ENCODE measurements around the gene AUTS2. TPM values are rescaled to one million over a fixed set of nuclear protein-coding genes. Genes with fewer than 3 reads are reported as not detected.

AUTS2 gene
- polyA plus RNA-seq, 1 donor, result 80.7 TPM

DNA sequence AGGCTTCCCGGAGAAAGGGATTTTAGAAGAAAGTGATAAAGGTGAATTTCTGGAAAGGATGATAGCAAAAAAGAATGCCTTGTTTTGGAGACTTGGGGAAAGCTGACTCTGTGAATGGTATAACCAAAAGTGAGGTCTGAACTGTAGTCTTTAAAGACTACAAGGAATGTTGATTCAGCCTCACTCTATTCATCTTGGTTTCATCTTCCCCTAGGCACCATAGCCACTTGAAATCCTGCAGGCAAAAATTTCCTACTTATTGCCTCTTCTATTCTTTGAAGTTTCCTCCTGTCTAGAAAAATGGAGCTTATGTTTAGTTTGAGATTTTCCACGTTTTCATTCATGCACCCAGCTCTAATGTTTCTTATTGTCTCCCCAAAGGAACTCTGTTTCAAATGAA is 518.0 kb downstream of the AUTS2 start:
- no peak for DNase-seq (ENCODE audit: low read depth)

DNA sequence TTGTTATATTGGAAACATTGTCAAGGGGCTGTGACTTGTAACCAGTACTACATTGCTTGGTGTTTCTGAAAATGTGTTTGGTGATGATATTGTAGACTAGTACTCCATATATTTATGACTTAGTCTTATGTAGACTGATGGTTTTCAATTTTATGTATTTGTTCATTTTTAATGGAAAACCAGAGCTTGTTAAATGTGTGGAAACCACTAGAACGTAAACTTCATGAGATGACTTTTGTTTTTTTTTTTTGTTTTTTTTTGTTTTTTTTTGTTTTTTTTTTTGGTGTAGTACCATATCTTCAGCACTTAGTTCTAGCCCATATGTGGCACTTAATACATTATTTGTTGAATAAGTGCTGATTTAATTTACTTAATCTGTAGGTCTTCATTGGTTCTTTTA is 518.6 kb downstream of the AUTS2 start:
- DNase-seq (ENCODE audit: low read depth), result no peak

DNA sequence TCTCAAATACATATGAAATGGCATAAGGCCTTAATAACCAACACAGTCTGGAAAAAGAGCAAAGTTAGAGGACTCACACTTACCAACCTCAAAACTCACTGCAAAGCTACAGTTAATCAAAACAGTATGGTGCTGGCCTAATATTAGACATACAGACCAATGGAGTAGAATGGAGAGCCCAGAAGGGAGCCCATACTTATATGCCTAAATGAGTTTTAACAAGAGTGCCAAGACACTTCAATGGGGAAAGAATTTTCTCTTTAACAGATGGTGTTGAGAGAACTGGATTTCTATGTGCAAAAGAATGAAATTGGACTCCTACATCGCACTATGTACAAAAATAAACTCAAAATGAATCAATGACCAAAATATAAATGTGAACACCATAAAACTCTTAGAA is 522.6 kb downstream of the AUTS2 start:
- no peak for DNase-seq (ENCODE audit: low read depth)

DNA sequence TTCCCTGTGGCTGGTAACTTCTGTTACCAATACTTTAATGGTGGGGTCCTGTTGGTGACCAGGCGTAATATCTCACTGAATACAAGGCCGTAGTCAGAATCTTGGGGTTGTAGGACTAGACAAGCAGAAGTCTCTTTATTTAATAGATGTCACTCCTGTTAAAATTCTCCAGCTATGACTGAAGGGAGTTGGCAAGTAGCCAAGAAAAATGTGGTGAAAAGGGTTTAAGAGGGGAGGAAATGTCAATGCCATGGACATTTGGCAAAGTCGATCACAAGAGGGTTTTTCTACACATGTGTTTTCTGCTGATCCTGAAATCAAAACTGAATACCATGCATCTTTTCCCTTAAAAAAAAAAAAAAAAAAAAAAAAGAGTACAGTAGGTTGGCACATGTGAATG is 533.5 kb downstream of the AUTS2 start:
- no peak for DNase-seq (ENCODE audit: low read depth)

DNA sequence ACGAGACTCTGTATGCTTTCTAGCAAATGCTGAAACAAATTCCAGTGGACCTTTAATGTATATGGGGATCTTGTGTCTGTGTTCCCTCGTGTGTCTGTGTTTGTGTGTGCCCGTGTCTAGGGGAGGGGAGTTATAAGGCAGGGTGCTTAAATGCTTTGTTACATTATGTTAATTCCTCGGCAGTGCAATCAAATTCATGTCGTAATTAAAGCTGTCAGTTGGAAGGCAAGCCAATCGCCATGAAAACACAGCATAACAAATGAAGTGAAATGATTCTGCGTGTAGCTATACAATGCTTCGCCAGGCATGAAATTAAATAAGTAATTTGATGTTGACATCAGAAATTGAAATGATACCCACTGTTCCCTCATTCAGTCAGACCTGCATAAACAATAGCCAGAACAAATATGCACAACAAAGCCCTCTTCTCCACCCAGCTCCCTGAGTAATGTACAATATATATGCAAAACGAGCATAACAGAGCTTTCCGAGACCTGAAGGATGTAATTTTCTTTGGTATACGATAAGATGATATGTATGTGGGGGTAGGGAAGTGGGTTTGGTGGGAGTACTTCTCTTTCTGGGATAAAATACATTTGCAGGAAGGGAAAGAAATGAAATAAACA is 534.1 kb downstream of the AUTS2 start:
- no peak for DNase-seq (ENCODE audit: low read depth)

DNA sequence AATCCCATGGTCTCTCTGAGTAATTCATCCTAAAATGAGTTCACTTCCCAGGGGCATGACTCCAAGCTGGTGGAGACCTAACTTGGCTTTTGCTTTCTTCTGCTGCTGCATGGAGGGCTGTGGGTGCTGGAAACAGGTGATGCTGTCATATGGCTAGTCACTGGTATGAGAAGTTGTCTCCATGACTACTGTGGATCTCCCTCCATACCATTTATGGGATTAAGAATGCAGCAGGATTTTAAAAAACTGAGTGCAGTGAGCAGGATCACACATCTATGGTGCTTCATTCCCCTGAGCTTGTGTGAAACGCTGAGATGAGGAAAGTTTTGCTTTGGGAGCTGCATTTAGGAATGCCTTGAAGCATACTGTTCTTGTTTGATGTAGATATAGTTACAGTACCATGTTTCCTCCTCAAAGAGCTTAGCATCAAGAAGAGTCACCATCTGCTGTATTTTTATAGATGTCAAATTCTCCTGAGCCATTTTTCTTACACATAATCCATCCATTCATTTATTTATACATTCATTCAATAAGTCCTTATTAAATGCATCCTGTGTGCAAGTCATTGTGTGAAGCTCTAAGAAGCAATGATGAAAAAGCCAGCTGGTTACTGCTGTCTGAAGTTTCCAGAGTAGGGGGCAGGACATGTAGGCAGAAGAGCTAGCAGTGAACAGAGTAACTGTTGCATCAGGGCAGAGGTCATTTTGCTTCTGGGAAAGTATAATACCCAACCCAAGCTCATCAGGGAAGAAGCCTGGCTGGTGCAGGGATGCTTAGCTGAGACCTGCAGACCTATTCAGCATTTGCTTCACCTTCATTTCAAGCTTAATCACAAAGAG is 534.8 kb downstream of the AUTS2 start:
- DNase-seq (ENCODE audit: low read depth), result no peak

DNA sequence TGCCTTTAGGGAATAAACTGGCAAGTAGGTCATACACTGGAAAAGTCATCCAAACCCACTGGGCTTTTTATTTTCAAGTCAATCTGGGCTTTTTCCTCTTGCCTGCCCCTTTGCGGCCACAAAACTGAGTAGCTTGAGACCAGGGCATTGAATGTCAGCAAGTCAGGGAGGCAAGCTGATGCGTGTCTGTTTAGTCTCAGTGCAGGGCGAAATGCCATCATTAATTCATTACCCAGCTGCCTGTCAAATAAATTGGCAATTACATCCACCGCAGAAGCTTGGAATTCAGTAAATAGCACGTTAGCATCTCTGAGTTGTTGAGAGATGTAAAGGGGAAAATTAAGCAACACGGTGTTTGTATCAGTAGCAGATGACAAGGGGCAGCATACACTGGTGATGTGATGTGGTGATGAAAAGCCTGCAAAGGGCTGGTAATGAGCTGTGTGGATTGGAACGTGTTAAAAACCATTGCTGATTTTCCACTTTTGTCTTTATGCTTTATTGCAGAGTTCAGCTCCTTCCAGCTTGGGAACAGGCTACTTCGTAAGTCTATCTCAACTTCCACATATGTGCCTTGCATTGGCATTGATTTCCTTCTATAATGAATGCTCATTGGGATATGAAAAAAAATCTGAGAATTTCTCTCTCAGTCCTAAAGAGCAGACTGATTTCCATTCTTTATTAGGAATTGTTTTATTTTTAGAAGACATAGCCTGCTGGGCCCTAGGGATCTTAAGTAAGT is 535.9 kb downstream of the AUTS2 start:
- no peak for DNase-seq (ENCODE audit: low read depth)

DNA sequence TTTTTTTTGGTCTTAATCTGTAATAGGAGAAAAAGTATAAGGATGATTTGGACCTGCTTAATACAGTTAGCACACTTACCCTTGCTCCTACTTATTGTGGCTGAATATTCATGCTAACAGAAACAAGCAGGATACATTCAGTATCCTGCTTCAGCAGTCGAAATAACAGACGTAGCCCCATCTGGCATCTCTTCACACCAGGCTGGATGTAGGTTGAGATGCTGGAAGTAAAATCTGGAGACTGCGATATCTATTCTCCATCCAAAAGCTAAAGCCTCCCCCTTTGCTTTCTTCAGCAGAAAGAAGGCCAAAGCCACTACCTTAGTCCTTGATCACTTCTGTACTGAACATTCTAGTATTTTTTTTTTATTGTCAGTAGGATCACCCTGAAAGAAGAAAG is 537.4 kb downstream of the AUTS2 start:
- no peak for DNase-seq (ENCODE audit: low read depth)

DNA sequence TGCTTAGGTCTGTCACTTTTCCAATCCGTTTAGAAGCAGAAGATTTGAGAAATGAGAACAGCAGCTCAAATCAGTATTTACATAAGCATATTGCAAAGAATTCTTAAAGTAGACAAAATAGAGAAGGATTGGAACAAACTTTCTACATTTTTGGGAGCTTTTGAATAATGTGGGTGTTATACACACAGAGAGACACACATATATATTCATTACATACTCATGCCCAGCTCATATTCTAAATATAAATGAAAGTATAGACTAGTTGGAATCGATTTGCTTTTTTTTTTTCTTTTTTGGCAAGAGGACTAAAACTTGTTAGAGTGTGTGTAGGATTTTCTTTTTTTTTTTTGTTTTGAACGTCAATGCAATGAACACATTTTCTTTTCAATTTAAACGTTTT is 538.9 kb downstream of the AUTS2 start:
- no peak for DNase-seq (ENCODE audit: low read depth)

DNA sequence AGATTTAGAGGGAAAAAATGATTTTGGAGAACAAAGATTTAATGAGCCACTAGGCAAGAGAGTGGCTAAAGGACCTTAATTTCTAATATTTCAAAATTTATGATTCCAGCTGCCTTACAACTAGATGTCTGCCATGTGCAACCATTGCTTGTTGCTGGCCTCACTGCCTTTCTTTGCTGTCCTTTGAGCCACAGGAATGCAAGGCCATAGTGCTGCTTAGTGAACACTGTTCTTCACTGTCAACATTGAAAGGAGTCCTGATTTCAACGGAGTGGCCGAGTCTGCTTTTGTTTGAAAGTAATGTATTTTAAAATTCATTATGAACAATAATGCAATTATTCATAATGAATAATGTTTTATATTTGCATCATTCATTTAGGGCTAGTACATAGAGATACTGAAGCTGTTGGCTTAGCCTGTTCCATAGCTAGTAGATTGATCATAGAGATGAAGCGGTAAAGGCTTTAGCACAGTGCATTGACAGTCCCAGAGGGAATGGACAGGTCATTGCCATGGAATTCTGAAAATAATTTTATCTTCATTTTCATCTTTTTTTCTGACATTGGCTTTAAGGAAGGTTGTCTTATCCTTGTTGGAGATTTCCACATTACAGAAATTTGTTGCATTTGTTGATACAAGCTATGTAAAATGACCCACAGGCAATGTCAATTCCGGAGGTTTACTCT is 544.1 kb downstream of the AUTS2 start:
- no peak for DNase-seq (ENCODE audit: low read depth)

DNA sequence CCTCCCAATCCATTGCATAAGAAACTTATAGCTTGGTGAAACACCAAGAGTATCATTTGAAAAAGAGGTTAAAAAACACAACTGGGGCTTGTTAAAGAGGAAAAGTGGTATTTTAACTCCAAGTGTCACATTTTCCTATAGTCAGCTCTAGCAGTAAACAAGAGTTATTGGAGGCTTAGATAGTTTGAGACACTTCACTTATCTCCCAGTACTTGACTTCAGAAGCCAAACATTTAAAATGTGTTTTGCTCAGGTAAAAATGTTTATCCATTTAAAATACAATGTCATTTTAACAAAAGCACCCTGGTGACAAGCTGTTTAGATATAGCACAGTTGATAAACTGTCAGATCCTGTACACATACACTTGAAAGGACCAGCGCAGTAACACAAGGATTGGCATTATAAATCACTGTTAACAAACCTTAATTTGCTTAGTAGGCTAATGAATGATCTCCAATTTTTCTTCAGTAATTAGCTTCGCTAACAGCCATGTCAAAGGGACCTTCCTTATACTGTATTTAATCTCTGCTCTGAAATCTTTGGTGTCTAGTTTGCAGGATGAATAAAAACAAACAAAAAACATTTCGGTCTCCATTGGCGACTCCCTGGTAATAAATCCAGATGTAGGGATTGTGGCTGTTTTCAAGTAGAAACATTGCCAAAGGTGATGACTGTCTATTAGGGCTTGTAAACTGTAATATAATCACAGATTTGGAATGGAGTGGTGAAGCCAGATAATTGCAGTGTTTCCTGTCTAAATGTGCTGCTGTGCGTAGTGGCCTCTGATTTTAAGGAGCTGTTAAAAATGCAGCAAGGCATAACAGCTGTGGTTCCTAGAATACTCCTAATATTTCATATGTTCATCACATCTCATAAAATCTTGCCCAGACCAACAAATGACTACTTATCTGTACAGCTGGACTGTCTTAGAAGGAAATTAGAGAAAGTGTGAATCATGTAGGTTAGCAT is 545.1 kb downstream of the AUTS2 start:
- DNase-seq (ENCODE audit: low read depth), result peak; percentile 68

DNA sequence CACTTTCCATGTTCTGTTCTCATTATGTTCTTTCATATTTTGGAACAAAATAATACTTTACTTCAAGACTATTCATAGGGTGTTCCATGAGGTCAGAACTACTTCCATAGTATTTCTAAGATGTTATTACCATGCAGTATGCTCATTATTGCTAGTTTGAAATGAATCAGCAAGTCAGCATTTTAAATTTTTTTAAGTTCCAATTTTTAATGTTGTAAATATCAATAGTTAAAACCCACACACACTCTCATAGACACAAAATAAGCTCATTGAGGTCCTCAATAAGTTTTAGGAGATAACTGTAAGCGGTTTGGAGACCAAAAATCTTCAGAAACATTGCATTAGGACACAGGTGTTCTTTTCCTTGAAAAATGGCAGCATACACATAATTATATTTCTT is 550.7 kb downstream of the AUTS2 start:
- DNase-seq (ENCODE audit: low read depth), result no peak

DNA sequence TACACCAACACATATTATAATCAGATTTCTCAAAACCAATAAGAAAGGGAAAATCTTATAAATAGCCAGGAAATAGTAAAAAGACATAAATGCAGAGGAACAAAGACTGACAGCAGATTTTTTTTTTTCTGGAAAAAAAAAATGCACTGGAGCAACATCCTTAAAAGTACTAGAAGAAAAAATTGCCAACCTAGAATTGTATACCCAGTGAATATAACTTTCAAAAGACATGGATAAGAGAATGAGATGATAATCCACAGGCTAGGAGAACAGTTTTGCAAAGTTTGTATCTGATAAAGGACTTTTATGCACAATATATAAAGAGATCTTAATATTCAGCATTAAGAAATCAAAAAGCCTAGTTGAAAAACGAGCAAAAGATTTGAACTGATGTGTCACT is 554.0 kb downstream of the AUTS2 start:
- DNase-seq (ENCODE audit: low read depth), result no peak

DNA sequence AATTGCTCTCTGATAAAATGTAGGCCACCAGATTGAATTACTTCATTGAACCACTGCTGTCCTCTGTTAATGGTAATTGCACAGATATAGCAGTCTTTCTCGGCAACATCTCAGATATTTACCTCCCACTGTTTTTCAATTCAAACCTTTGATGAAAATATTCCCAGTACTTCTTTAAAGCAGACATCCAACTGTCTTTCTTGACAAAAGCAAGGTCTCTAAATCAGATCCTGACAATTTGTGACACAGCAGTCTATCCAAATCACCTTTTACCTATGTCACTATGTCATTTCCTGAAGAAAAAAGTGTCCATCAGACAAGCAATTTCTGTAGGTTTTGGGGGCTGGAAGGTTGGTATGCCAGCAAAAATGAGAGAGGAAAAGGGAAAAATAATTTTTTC is 555.7 kb downstream of the AUTS2 start:
- DNase-seq (ENCODE audit: low read depth), result no peak

DNA sequence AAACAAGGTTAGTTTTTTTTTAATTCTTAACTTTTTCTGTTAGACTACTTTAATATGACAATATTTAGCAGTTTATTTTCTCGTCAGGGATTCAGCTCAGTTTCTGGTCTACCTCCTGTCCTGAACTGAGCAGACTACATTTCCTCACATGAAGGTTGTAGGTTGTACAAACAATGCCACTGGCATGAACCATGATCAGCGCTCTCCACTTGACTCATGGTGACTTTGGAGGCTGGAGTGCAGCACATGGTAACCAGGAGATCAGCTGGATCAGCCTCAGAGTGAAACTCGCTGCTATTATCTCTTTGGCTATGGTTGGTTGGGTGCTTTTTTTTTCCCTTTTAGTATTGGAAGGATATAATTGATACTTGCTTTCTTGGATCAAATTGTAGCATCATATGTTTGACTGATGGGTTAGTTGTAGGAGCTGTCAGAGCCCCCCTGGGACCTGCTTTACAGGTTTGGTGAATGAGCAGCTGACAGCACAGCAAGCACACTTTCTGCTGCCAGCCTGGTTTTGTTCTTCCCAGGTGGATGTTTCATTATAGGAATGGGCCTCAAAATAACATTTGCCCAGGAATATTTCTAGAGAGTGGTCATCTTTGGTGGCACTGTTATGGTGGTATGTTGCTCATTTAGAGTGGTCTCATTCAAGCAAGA is 556.4 kb downstream of the AUTS2 start:
- no peak for DNase-seq (ENCODE audit: low read depth)

DNA sequence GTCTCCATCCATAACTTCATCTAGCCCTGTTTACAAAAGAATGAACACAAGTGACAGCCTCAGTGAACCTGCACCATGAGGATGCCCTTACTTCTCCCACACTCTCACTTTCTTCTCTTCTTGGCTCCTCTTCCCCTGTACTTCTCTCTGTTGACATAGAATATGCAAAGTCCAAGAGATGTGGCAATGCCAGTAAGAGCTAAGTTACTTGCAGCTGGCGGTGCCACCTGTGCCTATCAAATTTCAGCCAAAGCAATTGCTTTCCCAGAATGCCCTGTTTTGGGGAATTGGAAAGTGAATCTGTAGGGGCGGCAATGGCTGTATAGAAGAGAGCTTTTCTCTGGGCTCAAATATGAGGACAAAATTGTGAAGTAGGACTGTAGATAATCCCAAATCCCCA is 557.8 kb downstream of the AUTS2 start:
- no peak for DNase-seq (ENCODE audit: low read depth)

DNA sequence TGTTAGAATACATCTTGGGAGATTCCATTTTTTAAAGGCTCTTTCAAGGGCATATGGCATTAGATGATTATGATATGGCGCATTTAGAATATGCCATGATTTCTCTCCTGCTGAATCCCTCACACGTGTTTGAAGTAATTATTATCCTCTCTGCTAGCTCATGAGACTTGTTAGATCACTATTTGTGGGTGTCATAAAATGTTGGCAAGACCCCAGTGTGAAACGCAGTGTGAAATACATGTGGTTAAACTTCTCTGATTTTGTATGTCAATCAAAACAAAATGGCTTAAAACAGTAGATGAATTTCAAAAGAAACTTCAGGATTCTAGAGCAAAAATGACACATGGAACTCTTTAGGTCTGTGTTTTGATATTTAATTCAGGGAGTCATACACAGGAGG is 560.8 kb downstream of the AUTS2 start:
- DNase-seq (ENCODE audit: low read depth), result no peak

DNA sequence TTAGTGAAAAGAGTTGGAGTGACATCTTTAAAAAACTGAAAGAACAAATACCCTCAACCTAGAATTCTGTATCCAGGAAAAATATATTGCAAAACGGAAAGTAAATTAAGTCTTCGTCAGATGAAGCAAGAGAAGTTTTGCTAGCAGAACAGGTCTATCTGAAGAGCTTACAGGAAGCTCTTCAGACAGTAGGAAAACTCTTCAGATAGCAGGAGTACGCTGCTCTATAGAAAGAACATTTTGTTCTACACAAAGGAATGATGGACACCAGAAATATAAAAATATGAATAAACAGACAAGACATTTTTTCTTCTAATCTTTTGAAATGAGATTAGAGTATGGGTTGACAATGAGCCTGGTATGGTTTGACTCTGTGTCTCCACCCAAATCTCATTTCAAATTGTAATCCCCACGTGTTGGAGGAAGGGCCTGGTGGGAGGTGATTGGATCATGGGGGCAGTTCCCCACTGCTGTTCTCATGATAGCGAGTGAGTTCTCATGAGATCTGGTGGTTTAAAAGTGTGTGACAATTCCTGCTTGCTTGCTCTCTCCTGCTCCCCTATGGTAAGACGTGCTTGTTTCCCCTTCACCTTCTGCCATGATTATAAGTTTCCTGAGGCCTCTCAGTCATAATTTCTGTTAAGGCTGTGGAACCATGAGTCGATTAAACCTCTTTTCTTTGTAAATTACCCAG is 567.3 kb downstream of the AUTS2 start:
- DNase-seq (ENCODE audit: low read depth), result no peak

DNA sequence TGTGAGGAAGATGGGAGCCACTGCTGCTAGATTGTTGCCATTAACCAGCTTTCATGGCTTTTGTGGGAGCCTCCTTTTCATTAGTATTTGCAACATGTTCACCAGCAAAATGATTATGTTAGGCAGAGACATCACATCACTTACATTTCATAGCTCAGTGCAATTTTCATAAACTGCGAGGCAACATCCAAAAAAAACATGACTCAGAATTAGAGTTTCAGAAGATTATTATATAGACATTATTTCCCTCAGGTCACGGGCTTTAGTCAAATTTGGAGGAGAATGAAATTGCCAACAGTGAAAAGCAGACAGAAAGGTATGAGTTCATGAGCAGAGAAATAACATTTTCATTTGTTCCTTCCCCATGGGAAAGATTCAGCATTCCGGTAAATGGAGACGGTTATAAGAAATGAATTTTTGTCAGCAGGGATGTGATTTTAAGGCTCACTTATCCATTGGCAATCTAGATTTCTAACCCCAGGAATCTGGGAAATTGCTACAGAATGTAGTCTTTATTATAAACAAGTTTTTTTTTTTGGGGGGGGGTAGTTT is 573.2 kb downstream of the AUTS2 start:
- DNase-seq (ENCODE audit: low read depth), result no peak

DNA sequence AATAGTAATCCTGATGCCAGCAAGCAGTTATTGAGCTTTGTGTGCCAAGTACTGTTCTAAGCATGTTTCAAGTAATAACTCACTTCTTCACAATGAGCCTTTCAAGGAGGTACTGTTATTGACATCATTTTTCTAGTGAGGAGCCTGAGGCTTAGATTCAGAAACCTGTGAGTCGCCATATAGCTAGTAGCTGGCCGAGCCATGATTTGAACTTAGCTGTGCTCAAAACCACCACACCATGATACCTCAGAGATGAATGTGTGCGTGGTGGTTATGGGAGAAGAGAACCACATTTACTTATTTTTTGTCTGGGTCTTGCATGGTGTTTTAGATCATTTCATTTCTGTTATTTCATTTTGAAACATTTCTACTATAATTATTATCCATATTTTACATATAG is 578.9 kb downstream of the AUTS2 start:
- no peak for DNase-seq (ENCODE audit: low read depth)

All from forelimb muscle (tissue), 1 donor.